COR-L47 (cell line): Measurements from ENCODE around the gene MROH8.

Experiments used
- DNase-seq: peaks from one replicate; lab custom pipeline; 2025; lab: John Stamatoyannopoulos, UW

The MROH8 gene

DNA sequence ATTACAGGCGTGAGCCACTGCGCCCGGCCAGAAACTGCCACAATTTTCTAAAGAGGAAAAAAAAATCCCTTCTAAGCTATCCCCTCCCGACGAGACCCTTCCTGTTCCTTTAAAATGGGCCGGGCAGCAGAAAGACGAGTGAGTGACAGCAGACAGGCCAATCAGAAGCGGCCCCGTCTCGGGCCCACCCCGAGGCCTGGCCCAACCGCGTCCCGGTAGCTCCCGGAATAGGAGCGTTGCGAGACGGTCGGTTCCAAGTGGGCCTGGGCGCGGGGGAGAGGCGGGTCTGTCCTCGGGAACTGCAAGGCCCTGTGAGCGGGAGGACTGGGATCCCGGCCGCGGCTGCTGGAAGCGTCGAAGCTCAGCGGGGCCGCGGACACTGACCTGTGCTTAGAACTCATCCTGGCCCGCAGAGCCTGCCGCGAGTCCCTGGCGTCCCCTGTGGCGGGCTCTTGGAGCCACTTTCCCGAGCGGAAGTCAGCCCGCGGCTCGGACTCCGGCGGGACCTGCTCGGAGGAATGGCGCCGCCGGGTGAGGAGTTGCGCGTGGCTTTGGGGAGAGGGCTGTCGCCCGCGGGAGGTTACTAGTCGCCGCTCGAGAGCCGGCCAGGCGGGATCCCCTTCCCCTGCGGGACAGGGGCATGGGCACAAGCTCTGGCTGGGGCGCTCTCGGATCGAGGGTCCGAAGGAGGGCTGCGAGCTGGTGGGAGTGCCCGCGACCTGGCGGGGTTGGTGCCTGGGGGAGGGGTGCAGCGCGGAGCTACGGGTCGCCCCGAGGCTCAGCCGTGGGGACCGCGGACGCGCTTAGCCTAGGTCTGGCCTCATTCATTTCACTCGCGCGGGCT, at the start of gene MROH8, which contains the start of gene RPN2:
Gene MROH8, minus strand, starts transcription at position 710 of the 844 bp plus-strand sequence.
Gene RPN2, plus strand, starts transcription at position 492 of the 844 bp plus-strand sequence. Its CDS starts 27 bp downstream, at position 519.
- DNase-seq = peak; percentile 95

DNA sequence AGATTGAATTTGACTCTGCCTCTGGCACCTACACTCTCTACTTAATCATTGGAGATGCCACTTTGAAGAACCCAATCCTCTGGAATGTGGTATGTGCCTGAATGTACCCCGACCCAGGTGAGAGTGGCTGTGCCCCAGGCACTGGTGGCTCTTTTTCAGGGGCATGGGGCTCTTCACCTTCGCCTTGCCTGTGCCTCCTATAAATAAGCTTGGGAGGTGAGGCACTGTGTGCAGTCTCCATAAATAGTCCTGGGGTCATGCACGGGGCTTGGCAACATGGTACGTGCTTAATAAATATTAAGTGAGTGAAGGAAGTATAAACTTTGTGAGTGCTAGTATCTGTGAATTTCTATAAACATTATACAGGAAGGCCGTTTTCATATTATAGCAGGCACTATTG, 49.3 kb upstream of the MROH8 start:
- no peak for DNase-seq

DNA sequence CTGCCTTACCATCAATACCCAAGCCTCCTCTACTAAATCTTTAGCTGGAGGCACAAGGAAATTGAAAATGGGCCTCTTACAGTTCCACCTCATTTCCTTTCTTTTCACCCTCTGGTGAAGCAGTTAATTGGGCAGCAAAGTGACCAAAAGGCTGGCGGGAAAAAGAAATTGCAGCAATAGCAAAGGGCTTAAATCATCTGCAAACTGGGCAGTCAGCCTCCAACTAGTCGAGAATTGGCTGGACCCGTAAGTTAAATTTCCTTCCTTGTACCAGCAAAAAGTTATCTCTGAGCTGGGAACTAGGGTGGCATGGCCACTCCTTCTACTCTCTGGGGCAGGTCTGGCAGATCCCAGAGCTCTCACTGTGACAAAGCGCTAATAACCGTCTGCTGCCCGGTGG, 48.7 kb upstream of the MROH8 start:
- no peak for DNase-seq

DNA sequence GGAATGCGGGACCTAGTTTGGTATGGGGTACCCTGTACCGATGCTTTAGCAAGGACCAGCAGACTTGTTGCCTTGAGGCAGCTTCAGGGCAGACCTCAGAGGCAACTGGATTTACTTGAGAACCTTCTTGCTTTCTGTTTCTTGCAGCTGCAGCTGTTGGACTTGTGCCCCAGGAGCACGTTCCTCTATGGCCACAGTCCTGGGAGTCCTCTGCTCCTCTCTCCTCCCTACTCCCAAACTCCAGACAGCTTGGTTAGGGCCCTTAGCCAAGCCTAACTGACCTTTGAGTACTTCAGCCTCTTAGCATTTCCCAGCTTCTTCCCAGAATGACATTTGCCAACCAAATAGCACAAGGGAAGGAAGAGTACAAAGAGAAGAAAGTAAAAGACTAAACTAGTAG, 47.5 kb upstream of the MROH8 start:
- DNase-seq = no peak

DNA sequence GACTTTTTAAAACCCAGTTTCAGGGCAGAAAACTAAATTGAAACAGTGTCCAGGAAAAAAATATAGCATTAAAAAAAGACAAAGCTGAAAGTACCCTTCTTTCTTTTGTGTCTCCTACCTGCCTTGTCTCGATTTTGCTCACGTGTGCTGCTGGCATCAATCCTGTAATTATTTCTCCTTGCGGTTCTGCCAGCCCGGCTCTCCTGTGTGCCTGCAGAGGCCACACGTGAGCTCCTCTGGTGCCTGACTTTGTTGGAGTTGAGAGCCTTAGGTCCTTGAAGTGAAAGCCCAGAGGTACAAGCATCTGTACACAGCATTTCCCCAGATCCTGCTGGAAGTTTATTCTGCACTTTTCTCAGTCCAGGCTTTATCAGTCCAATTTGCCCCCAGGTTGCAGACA, 45.8 kb upstream of the MROH8 start:
- DNase-seq = no peak

DNA sequence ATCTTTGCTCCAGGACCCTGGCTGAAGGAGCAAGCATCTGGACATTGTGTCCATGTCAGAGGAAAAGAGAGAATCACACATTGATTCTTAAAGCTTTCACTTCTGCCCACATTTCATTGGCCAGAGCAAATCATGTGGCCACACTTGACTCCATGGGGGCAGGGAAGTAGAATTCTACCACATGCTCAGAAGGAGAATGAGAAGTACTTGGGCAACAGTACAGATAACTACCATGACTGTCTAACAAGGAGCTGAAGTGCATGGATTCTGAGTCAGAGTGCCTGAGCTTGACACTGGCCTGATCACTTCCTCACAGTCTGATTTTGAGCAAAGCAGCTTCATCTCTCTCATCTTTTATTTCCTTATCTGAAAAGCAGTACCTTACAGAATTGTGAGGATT, 43.7 kb upstream of the MROH8 start:
- DNase-seq = no peak

DNA sequence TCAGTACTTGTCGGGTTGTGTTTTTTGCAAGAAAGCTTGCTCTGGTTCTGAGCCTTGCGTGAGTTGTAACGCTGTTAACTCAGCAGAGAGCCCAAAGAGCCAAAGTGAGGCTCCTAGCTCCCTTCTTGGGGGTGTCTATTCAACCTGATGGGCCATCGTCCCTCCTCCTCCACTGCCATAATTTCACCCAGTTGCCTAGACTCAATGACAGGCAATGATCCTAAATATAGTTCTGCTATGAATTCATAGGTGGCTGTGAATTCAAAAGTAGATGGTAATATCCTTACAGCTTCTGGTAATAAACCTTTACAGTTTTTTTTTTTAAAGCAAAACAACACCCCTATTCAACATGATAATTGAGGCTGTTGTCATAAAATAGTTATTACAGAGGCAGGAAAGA, 42.7 kb upstream of the MROH8 start:
- no peak for DNase-seq

DNA sequence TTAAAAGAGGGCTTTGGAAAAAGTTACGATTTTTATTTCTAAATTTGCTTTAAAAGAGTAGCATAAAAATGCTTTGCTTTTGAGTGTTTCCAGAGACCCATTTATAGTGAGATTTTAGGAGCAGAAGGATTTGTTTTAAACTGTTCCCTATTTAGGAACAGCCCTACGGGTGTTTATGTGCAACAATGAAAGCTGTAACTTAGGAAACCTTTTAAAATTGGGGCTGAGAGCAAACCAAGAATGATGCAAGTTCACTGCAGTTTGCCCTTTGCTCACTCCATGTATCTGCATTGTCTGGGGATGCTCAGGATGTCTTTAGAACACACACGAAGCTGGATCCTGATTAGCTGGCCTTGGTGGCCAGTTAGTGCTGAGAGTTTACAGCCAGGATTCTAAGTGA, 41.4 kb upstream of the MROH8 start:
- no peak for DNase-seq

DNA sequence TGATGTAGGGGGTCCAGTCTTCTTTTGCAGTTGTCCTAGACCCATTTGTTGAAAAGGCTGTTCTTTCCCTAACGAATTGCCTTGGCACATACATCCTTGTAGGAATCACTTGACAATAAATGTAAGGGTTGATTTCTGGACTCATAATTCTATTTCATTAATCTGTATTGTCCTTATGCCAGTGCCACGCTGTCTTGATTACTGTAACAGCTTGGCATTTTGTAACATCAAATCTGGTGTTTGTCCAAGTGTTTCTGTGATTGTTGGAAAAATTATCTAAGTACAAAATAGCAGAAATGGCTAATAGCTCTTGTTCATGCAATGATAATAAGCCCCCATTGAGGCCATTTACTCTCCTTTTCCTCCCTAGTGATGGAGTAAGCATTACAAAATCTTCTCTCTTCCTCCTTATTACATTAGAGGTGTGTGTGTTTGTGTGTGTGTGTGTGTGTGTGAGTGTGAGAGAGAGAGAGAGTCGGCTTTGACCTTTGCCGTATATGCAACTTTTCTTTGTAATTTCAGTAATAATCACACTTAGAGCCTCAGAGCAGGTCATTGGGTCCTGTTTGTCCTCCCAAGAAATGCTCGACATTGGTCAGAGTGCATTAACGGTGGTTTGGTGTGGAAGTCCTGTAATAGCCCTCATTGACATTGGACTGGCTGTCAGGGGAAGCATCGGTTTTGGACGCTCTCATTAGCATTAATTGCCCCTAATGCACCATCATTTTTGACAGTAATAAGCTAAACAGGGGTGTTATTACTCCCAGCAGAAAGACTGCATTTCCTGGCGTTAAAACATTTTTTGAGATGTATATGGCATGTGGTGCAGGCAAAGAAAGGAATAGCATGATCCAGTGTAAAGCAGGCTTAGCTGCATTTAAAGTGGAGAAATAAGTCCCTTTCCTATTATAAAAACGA, 40.7 kb upstream of the MROH8 start:
- DNase-seq = no peak

DNA sequence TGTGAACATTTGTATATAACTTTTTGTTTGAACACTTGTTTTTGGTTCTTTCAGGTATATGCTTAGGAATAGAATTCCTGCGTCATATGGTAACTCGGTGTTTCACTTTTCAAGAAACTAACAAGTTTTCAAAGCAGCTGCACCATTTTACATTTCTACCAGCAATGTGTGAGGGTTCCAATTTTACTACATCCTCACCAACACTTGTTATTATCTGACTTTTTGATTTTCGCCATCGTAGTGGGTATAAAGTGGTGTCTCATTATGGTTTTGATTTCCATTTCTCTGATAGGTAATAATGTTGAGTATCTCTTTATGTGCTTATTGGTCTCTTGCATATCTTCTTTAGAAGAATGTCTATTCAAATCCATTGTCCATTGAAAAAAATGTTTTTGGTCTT, 39.6 kb upstream of the MROH8 start:
- DNase-seq = no peak

DNA sequence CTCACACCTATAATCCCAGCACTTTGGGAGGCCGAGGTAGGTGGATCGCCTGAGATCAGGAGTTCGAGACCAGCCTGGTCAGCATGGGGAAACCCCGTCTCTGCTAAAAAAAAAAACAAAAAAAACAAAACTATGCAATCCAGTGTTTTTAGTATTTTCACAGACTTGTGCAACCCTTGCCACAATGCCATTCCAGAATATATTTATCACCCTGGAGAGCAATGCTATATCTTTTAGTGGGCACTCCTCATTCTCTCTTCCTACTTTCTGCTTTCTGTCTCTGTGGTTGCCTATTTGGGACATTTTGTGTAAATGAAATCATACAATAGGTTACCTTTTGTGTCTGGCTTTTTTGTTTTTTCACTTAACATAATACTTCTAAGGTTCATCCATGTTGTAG, 39.1 kb upstream of the MROH8 start:
- no peak for DNase-seq

DNA sequence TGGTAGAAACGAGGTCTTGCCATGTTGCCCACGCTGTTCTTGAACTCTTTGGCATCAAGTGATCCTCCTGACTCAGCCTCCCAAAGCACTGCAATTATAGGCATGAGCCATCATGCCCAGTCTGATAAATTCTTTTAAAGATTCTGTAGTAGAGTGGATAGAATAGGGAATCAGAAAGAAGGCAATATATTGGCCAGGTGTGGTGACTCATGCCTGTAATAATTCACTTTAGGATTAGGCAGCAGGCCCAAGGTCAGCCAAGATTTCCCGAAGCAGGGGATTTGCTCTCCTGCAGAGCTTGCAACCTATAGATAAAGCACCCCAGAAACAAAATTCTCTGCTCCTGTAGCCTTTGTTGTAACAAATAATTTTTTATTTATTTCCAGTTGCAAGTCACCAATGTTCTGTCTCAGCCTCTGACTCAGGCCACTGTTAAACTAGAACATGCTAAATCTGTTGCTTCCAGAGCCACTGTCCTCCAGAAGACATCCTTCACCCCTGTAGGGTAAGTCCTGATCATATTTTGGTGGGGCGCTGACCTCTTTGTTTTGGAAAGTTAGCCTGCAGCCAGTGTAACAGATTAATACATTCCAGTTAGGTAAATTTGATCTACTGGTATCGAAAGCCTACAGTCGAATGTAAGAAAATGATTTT, 30.4 kb upstream of the MROH8 start:
- DNase-seq = no peak

DNA sequence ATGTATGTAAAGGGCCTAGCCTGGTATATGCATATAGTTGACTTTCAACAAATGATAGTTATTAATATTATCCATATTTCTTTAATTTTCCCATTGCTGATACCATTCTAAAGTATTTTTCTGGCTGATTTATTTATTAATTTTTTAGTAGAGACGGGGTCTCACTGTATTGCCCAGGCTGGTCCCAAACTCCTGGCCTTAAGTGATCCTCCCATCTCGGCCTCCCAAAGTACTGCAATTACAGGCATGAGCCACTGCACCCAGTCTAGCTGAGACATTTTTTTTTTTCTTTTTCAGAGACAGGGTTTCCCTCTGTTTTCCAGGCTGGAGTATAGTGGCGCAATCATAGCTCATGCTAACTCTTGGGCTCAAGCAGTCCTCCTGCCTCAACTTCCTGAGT, 29.8 kb upstream of the MROH8 start:
- no peak for DNase-seq

DNA sequence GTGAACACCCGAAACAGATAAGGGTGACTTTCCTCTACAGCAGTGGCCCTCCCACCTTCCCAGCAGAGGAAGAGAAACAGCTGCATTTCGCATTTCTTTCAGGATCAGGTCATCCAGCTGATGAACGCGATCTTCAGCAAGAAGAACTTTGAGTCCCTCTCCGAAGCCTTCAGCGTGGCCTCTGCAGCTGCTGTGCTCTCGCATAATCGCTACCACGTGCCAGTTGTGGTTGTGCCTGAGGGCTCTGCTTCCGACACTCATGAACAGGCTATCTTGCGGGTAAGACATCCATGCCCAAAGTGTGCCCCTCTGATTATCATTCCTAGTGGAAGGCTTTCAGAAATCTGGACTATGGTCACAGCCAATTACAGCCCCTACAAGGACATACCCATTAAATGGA, 27.8 kb upstream of the MROH8 start:
- no peak for DNase-seq

DNA sequence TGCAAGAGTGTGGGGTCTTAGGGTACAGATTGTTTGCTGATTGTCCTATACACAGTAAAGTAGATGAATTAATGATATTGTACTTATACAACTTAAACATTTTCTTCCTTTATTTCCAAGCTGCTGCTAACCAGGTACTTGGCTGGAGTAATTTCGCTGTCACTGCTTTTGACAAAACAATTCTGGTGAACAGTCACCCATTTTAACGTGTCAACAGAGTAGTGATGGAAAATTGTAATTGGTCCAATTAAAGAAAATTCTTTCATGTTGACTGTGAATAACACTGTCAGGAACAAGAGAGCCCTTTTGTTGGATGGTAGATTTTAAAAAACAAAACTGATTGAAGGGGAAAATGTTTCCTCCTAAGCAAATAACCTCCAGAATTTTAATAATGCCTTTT, 26.4 kb upstream of the MROH8 start:
- DNase-seq = no peak

DNA sequence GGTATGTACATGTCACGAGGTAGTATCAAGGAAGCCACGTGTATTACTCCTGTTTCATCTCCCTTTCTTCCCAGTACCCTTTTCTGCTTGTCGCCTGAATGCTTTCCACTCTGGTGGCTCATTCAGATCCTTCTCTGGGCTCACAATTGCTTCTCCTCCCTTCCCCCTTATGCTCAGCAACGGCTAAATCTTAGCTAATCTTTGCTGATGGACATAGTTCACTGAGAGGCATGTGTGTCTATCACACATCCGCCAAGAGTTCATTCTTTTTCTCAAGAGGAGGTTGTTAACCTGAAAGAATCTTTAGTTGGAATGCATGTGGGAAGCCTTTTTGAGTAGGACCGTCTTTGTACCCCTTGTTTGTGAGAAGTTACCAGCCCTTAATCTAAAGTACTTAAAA, 25.8 kb upstream of the MROH8 start:
- DNase-seq = no peak

DNA sequence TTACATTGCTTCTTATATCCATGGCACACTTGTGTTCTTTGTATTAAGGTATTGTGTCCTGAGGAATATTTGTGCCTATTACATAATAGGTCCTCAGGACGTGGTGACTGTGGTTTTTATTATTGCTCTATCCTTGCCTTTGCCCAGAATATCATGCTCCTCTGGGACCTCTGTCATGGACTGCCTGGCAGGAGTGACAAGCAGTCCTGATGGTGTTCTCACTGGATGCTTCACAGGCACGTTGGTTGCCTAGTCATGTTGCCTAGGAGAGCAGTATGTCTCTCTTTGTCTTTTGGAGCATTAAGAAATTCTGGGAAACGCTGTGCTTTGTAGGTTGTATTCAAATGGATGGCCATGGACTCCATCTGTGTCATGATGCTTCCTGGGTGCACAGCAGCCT, 24.7 kb upstream of the MROH8 start:
- no peak for DNase-seq

DNA sequence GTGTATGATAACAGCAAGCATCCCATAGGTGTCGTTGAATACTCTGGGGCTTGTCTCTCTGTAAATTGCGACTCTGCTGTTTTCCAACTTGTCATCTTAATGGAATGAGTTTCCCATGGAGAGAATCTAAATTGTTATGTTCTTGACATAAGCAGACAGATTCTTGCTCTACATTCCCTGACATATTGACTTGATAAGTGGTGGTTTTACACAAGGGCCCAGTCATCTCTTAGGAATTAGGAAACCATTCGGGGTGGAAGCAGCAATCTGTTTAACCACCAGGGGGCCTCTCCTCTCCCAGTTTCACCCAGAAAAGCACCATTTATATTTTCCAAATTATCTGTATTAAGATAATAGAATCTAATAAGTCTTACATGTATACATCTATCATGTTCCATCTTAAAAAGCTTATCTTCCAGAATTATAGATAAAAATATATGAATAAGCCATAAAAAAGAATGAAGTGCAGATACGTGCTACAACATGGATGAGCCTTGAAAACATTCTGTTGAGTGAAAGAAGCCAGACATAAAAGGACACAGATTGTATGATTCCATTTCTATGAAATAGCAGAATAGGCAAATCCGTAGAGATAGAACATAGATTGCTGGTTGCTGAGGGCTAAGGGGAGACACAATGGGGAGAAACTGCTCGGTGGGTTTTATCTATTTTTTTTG, 23.1 kb upstream of the MROH8 start:
- no peak for DNase-seq

DNA sequence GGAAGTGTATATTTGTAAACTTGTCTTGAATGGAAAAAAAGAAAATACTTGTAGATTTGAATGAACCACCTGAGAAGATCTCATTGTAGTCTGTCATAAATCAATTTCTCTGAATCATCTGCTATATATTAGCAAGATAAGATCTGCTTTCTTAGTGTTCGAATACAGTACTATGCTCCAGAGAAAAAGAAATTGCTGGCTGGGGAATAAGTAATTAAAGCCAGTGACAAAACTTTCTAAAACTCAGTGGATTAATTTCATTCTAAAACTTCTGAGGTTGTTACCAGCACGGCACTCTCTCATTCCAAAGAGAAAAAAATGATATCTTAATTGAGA, 22.4 kb upstream of the MROH8 start:
- DNase-seq = no peak

DNA sequence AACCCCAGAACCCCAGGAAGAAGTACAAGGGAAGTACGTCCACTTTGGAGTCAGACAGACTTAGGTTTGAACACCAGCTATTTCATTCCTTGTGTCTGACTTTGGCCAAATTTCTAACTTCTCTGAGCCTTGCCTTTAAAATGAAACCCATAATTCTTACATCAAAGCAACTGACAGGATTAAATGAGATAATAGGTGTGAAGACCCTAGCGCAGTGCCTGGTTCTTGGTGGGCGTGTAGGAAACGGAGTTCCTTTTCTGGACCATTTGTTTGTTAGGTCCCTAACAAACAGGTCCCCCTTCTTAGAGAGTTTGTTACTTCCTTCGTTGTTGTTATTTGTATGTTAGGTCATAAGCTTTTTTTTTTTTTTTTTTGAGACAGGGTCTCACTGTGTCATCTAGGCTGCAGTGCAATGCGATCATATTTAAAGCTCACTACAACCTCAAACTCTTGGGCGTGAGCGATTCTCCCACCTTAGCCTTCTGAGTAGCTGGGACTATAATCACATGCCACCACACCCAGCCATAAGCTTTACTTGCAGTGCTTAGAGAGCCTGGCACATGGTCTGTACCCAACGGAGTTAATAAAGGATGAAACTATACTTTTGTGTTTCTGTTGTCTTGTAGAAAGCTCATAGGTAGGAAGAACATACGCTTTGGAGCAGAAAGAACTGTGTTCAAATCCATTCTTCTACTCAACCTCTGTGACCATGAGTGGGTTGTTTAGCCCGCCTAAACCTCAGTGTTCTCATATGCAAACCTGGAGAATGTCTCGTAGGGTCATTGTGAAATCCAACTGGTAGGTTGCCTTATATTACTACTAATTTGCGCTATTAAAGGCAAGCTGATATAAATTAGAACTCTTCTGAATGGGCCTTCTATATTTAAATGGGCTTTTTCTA, 21.8 kb upstream of the MROH8 start:
- DNase-seq = no peak

DNA sequence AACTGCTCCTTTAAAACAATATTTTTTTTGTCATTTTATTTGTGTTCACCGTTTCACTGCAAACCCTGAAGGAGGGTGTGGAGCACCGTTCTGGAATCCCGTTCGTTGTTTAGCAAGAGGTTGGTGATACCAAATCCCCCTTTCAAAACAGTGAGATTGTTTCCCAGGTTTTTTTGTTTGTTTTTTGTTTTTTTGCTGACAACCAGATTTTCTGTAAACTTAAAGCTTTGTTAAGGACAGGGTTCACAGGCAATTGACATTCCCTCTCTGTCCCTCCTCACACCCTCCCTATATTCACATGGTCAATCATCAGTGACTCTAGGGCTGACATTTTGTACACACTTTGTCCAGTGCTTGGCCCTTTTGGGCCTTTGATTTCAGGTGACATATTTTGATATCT, 21.0 kb upstream of the MROH8 start:
- DNase-seq = no peak
